ENCODE data around the gene WWP2. TPM values are rescaled to one million over a fixed set of nuclear protein-coding genes. Genes with fewer than 3 reads are reported as not detected.

WWP2 gene
- total and polyA plus RNA-seq, 2 experiments from 2014 or later: 19.9 to 23.1 TPM

DNA sequence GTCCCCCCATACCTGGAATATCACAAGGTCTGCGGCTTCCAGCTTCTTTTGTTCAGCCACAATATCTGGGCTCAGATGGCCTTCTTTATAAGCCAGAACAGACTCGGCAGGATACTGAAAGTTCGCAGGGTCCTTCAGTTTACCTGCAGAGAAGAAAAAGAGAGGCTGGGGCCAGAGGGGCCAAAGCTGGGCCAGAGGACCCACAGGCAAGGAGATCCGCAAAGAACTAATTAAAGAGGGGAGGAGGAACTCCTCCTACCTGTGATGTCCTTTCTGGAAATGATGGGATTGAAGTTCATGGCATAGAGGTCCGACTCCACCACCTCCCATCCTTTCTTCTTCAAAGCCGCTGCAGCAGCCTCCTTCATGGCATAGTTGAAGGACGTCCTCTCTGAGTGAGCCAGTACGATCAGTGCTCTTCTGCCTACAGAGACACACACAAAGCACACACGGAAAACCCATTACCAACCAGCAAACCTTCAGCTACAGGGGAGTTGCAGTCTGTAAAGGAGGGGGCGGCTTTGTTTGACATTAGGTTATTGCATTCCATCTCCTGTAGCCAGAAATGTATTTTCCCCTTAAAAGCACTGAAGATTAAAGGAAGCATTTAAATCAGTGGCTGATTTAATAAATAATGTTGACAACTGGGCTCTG lies 43.9 kb upstream of the WWP2 start:
- 79% methylated on average over 10 of the region's 10 CpGs for WGBS (ENCODE audit: low lambda C conversion rate, missing lambda C conversion rate)
- no peak for DNase-seq (ENCODE audit: low spot score)
- Histone ChIP-seq H3K27ac (no peak overlapping the region), H3K79me2 (peaks cover 18% of the 10 kb centered on the region), H3K4me1 (ENCODE audit: insufficient read depth) (no peaks in the 10 kb centered on the region), H3K4me2 (no peak overlapping the region), H4K20me1 (ENCODE audit: insufficient read depth, poor library complexity, severe bottlenecking) (no peaks in the 10 kb centered on the region), H3K27me3 (no peaks in the 10 kb centered on the region), H3K9me2 (replicated peaks; ENCODE audit: insufficient read depth) (no peaks in the 10 kb centered on the region), H2AFZ (no peak overlapping the region), H3K4me3 (no peak overlapping the region), H3K9me3 (ENCODE audit: low read depth) (no peaks in the 10 kb centered on the region), H3K36me3 (replicated peaks; ENCODE audit: insufficient read depth, low read depth) (no peaks in the 10 kb centered on the region)
- no peak for TF ChIP-seq EZH2 (IDR thresholded peaks at IDR 0.05; ENCODE audit: borderline replicate concordance)
- no peak for TF ChIP-seq EZH2phosphoT487 (IDR thresholded peaks at IDR 0.05; ENCODE audit: low read depth, severe bottlenecking, unreplicated experiment)
- TF ChIP-seq, protein P1, sequence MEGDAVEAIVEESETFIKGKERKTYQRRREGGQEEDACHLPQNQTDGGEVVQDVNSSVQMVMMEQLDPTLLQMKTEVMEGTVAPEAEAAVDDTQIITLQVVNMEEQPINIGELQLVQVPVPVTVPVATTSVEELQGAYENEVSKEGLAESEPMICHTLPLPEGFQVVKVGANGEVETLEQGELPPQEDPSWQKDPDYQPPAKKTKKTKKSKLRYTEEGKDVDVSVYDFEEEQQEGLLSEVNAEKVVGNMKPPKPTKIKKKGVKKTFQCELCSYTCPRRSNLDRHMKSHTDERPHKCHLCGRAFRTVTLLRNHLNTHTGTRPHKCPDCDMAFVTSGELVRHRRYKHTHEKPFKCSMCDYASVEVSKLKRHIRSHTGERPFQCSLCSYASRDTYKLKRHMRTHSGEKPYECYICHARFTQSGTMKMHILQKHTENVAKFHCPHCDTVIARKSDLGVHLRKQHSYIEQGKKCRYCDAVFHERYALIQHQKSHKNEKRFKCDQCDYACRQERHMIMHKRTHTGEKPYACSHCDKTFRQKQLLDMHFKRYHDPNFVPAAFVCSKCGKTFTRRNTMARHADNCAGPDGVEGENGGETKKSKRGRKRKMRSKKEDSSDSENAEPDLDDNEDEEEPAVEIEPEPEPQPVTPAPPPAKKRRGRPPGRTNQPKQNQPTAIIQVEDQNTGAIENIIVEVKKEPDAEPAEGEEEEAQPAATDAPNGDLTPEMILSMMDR (IDR thresholded peaks at IDR 0.05; ENCODE audit: poor library complexity): no peak

DNA sequence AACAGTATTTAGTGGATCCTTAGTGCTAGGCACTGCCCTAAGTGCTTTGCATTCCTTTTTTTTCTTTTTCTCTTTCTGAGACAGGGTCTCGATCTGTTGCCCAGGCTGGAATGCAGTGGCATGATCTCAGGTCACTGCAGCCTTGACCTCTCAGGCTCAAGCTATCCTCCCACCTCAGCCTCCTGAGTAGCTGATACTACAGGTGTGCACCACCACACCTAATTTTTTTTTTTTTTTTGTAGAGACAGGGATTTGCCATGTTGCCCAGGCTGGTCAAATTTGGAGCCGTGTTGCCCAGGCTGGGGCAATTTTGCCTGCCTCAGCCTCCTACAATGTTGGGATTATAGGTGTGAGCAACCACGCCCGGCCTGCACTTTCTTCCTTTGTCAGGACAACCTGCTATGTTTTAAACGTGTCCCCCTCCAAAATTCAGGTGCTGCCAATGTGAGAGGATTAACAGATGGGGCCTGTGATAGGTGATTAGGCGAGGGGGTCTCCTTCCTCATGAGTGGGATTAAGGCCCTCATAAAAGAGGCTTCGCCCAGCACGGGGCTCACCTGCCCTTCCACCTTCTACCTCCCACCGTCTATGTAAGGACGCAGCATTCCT lies 41.2 kb upstream of the WWP2 start:
- Histone ChIP-seq H3K9me3 (ENCODE audit: low read depth) (no peaks in the 10 kb centered on the region), H3K4me1 (ENCODE audit: insufficient read depth) (peaks cover 9% of the 10 kb centered on the region), H3K9me2 (replicated peaks; ENCODE audit: insufficient read depth) (no peaks in the 10 kb centered on the region), H3K4me3 (no peak overlapping the region), H3K27ac (no peak overlapping the region), H2AFZ (no peak overlapping the region), H3K36me3 (replicated peaks; ENCODE audit: insufficient read depth, low read depth) (no peaks in the 10 kb centered on the region), H4K20me1 (ENCODE audit: insufficient read depth, poor library complexity, severe bottlenecking) (no peaks in the 10 kb centered on the region), H3K4me2 (no peak overlapping the region), H3K79me2 (peaks cover 23% of the 10 kb centered on the region), H3K27me3 (no peaks in the 10 kb centered on the region)
- whole genome bisulfite sequencing (ENCODE audit: low lambda C conversion rate, missing lambda C conversion rate): 93% methylated on average over 10 of the region's 10 CpGs
- TF ChIP-seq EZH2 (IDR thresholded peaks at IDR 0.05; ENCODE audit: borderline replicate concordance) (no peak), EZH2phosphoT487 (IDR thresholded peaks at IDR 0.05; ENCODE audit: low read depth, severe bottlenecking, unreplicated experiment) (no peak)
- TF ChIP-seq, protein P1 (IDR thresholded peaks at IDR 0.05; ENCODE audit: poor library complexity): no peak
- no peak for DNase-seq (ENCODE audit: low spot score)

DNA sequence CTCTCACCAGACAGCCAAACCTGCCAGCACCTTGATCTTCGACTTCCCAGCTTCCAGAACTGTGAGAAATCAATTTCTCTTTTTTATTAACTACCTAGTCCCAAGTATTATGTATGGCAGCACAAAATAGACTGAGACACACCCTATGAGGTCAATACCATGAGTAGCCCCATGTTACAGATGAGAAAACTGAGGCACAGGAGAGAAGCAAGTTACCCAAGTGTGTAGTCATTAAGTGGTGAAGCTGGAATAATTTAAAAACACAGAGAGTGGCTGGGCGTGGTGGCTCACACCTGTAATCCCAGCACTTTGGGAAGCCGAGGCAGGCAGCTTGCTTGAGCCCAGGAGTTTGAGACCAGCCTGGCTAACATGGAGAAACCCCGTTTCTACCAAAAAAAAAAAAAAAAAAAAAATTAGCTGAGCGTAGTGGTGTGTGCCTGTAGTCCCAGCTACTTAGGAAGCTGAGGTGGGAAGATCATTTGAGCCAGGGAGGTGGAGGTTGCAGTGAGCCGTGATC lies 40.6 kb upstream of the WWP2 start:
- no peak for DNase-seq (ENCODE audit: low spot score)
- no peak overlapping the region for H3K4me3 ChIP-seq
- H4K20me1 ChIP-seq (ENCODE audit: insufficient read depth, poor library complexity, severe bottlenecking): no peaks in the 10 kb centered on the region
- H3K36me3 ChIP-seq (replicated peaks; ENCODE audit: insufficient read depth, low read depth): no peaks in the 10 kb centered on the region
- no peaks in the 10 kb centered on the region for H3K27me3 ChIP-seq
- TF ChIP-seq EZH2phosphoT487 (IDR thresholded peaks at IDR 0.05; ENCODE audit: low read depth, severe bottlenecking, unreplicated experiment) (no peak), EZH2 (IDR thresholded peaks at IDR 0.05; ENCODE audit: borderline replicate concordance) (no peak)
- TF ChIP-seq, protein P1 (IDR thresholded peaks at IDR 0.05; ENCODE audit: poor library complexity): no peak
- no peak overlapping the region for H2AFZ ChIP-seq
- H3K79me2 ChIP-seq: peaks cover 23% of the 10 kb centered on the region
- WGBS (ENCODE audit: low lambda C conversion rate, missing lambda C conversion rate): 91% methylated on average over 6 of the region's 6 CpGs
- H3K4me2 ChIP-seq: no peak overlapping the region
- H3K4me1 ChIP-seq (ENCODE audit: insufficient read depth): peaks cover 9% of the 10 kb centered on the region
- H3K9me3 ChIP-seq (ENCODE audit: low read depth): no peaks in the 10 kb centered on the region
- H3K27ac ChIP-seq: no peak overlapping the region
- no peaks in the 10 kb centered on the region for H3K9me2 ChIP-seq (replicated peaks; ENCODE audit: insufficient read depth)
